Transverse colon (tissue), 4 donors: ENCODE measurements around the gene EML1. TPM values are rescaled to one million over a fixed set of nuclear protein-coding genes. Genes with fewer than 3 reads are reported as not detected.

ENCODE experiments used
- DNase-seq: peaks from one replicate; pipeline ENCODE4 v3.0.0-alpha.2; 2019
- H3K27ac ChIP-seq, 4 donors: fragments of 200-600 bp; sonication (generic); 2 replicates each; pipeline ENCODE4 v1.5.1; 2016 to 2018; ENCODE audit warnings: inconsistent platforms in 4 of 4
- H3K27me3 ChIP-seq: fragments of 200-600 bp; sonication (generic); 2 replicates; pipeline ENCODE4 v1.5.1; 2017; ENCODE audit warnings: inconsistent platforms
- H3K36me3 ChIP-seq, 4 donors: fragments of 200-600 bp; sonication (generic); 2 replicates each; pipeline ENCODE4 v1.5.1; 2017 to 2019; ENCODE audit warnings: inconsistent platforms in 4 of 4
- H3K4me1 ChIP-seq, 4 donors: fragments of 200-600 bp; sonication (generic); 2 replicates each; pipeline ENCODE4 v1.5.1; 2017 to 2020; ENCODE audit warnings: inconsistent platforms in 4 of 4
- H3K4me3 ChIP-seq, 4 donors: fragments of 200-600 bp; sonication (generic); 1 replicate in 1 of 4; 2 replicates in 3 of 4; pipeline versions ENCODE4 v1.5.1 to v1.6.1; 2017 to 2019; ENCODE audit warnings: inconsistent platforms in 4 of 4
- H3K9me3 ChIP-seq, 2 donors: fragments of 200-600 bp; sonication (generic); 2 replicates each; pipeline ENCODE4 v1.5.1; 2017 to 2019; ENCODE audit warnings: inconsistent platforms in 2 of 2
- CTCF ChIP-seq, 5 experiments: fragments of 200-600 bp in 3 of 5; fragments of 450-650 bp in 2 of 5; sonication (generic) in 3 of 5; IDR thresholded peaks; 1 replicate in 2 of 5; 2 replicates in 3 of 5; pipeline ENCODE4 v1.5.1; 2016 to 2017; ENCODE audit warnings: antibody characterized with exemption in 5 of 5, inconsistent platforms in 3 of 5, mild to moderate bottlenecking in 2 of 5, moderate library complexity in 1 of 5
- EP300 ChIP-seq: sonication (generic); formaldehyde crosslinking; IDR thresholded peaks from one replicate; pipeline ENCODE4 v1.6.1; 2017; ENCODE audit warnings: antibody characterized with exemption, low read depth
- POLR2A ChIP-seq: fragments of 450-650 bp; IDR thresholded peaks from one replicate; pipeline ENCODE4 v1.6.1; 2016; ENCODE audit warnings: antibody characterized with exemption, mild to moderate bottlenecking, moderate library complexity
- POLR2AphosphoS5 ChIP-seq, 3 donors: sonication (generic); formaldehyde crosslinking; IDR thresholded peaks; one replicate each; pipeline ENCODE4 v1.6.1; 2016; ENCODE audit warnings: antibody characterized with exemption in 3 of 3
- WGBS, 2 donors: methylation state at CpG; one replicate each; pipeline ENCODE4 v1.1.5; 2018; ENCODE audit warnings: low coverage in 1 of 2; 5-methylcytosine and 5-hydroxymethylcytosine counted together
- in situ Hi-C, 4 donors: fragments of 200-750 bp; cut with MboI; loops; one replicate each; pipeline versions ENCODE4 v1.15.0 to v1.15.1; 2017; ENCODE audit warnings: low sequenced_read_pairs in 3 of 4, low pct_ligation_motif_present in 1 of 4, low pct_unique_long_range_greater_than_20kb in 1 of 4
- intact Hi-C: fragments of 100-400 bp; cut with DNase I; formaldehyde crosslinking; loops from one replicate; pipeline ENCODE4 v1.15.1; 2023; ENCODE audit warnings: low total_unique reads
- total RNA-seq, 4 donors: library from RNA; depleted of rRNA; stranded (reverse); fragments of >200 nt; gene quantifications; one replicate each; pipeline ENCODE4 v1.1.0, GENCODE V29; 2016

Gene EML1
- total RNA-seq, 4 donors from 2014 or later, result 16.8 to 59.5 (median 21.9) TPM

GRCh38 chr14:99964979-99965378, 171.8 kb downstream of the EML1 start:
- Histone ChIP-seq H3K4me3 (no peak overlapping the region), H3K4me1 (no peaks in the 10 kb centered on the region), H3K27ac (no peak overlapping the region), H3K9me3 (no peaks in the 10 kb centered on the region), H3K27me3 (peaks cover 72% of the 10 kb centered on the region), H3K36me3 (no peaks in the 10 kb centered on the region)
- TF ChIP-seq CTCF (IDR thresholded peaks at IDR 0.05), result no peak
- TF ChIP-seq EP300, result no peak
- TF ChIP-seq POLR2AphosphoS5 (IDR thresholded peaks at IDR 0.05), result no peak
- no peak for TF ChIP-seq POLR2A
- intact Hi-C loops (no loop called here), in situ Hi-C loops (no loop called here)
- DNase-seq, result no peak
- 67 to 100% methylated on average over 1 to 9 of the region's 9 CpGs for WGBS, 2 donors

GRCh38 chr14:99966037-99966835, 173.0 kb downstream of the EML1 start:
- DNase-seq, result no peak
- no peaks in the 10 kb centered on the region for H3K9me3 ChIP-seq
- no peaks in the 10 kb centered on the region for H3K36me3 ChIP-seq
- H3K27me3 ChIP-seq, result peaks cover 72% of the 10 kb centered on the region
- no peak overlapping the region for H3K4me3 ChIP-seq
- WGBS, 2 donors, result 93 to 95% methylated on average over 12 to 23 of the region's 23 CpGs
- TF ChIP-seq CTCF (IDR thresholded peaks at IDR 0.05) (no peak), EP300 (no peak), POLR2A (no peak), POLR2AphosphoS5 (IDR thresholded peaks at IDR 0.05) (no peak)
- no peak overlapping the region for H3K27ac ChIP-seq
- peaks cover 0 to 5% (median 0%) of the 10 kb centered on the region in 4 donors for H3K4me1 ChIP-seq
- intact Hi-C loops (no loop called here), in situ Hi-C loops (no loop called here)

GRCh38 chr14:99966912-99967311, 173.7 kb downstream of the EML1 start:
- H3K9me3 ChIP-seq, result no peaks in the 10 kb centered on the region
- intact Hi-C loops (no loop called here), in situ Hi-C loops (no loop called here)
- no peak overlapping the region for H3K27ac ChIP-seq
- 61% methylated on average over 9 of the region's 12 CpGs; no CpG with 5 or more reads in 1 of the 2 donors for WGBS, 2 donors
- no peaks in the 10 kb centered on the region for H3K36me3 ChIP-seq
- TF ChIP-seq EP300 (no peak), POLR2A (no peak)
- H3K4me1 ChIP-seq, result peaks cover 0 to 5% (median 0%) of the 10 kb centered on the region in 4 donors
- DNase-seq, result no peak
- peaks cover 71% of the 10 kb centered on the region for H3K27me3 ChIP-seq
- no peak overlapping the region for H3K4me3 ChIP-seq

- WGBS, 2 donors, result 70 to 78% methylated on average over 9 to 11 of the region's 11 CpGs
- Histone ChIP-seq H3K36me3 (no peaks in the 10 kb centered on the region), H3K27ac (no peak overlapping the region), H3K27me3 (peaks cover 71% of the 10 kb centered on the region), H3K4me1 (peaks cover 0 to 10% (median 5%) of the 10 kb centered on the region in 4 donors), H3K9me3 (no peaks in the 10 kb centered on the region), H3K4me3 (no peak overlapping the region)
- intact Hi-C loops (no loop called here), in situ Hi-C loops (no loop called here)
- DNase-seq, result no peak
- TF ChIP-seq CTCF (IDR thresholded peaks at IDR 0.05), result no peak
- TF ChIP-seq POLR2A, result no peak
- TF ChIP-seq POLR2AphosphoS5 (IDR thresholded peaks at IDR 0.05), result no peak
- no peak for TF ChIP-seq EP300
Observed at GRCh38 chr14:99968191-99968920, 175.1 kb downstream of the EML1 start.
